GM10266 (cell line): ENCODE measurements around the gene ALKBH4.

Experiments
- DNase-seq: peaks from one replicate; pipeline ENCODE4 v3.0.0; 2012; ENCODE audit errors: extremely low spot score
- CTCF ChIP-seq: IDR thresholded peaks from 2 replicates; pipeline ENCODE4 v1.5.1; 2012; ENCODE audit warnings: mild to moderate bottlenecking, low read depth; ENCODE audit not compliant: control insufficient read depth, insufficient read depth; ENCODE audit errors: missing control alignments

Gene ALKBH4

GRCh38 chr7:102431617-102432298 lies 32.9 kb downstream of the ALKBH4 start:
- TF ChIP-seq CTCF = no peak
- DNase-seq = peak; percentile 59

GRCh38 chr7:102429141-102429899 lies 35.3 kb downstream of the ALKBH4 start:
- no peak for TF ChIP-seq CTCF
- no peak for DNase-seq

DNA sequence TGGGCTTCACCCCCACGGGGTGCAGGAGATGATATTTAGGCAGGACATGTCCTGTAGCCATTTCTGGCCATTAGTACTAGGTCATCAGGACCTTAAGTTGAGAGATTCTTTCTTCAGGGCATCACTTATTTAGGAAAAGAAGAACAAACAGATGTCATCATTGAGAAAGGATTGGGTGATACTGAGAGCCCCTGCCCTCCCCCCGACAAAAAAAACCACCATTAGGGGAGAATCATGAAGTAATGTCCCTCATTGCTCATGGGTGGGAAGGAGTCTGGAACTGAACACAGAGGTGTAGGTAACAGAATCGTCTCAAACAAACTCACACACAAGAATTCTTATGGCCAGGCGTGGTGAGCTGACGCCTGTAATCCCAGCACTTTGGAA lies 37.7 kb downstream of the ALKBH4 start:
- no peak for TF ChIP-seq CTCF
- DNase-seq = no peak

- peak; percentile 82 for DNase-seq
- no peak for TF ChIP-seq CTCF
Measured at GRCh38 chr7:102426268-102427018, 38.2 kb downstream of the ALKBH4 start.

- DNase-seq = peak; percentile 83
- TF ChIP-seq CTCF = peak; percentile 2
Measured at GRCh38 chr7:102425639-102426267, 38.9 kb downstream of the ALKBH4 start.

DNA sequence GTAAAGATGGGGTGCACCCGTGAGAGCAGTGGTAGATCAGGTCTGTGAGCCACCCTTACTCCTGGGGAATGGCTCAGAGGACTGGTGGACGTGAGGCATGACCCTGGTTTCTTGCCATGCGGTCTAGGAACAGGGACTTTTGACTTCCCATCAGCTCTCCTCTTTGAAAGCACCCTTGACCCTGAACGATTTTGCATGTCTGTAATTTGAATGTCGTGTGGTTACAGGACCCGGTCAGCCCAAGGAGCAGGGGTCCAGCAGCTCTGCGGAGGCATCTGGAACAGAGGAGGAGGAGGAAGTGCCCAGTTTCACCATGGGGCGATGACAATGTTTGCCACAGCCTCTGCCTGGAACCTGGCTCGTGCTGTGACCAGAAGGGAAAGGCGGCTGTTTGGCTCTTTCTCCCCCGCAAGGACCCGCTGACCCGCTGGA lies 39.9 kb downstream of the ALKBH4 start:
- TF ChIP-seq CTCF = no peak
- no peak for DNase-seq
